Measurements from ENCODE around the gene JMJD1C.
"Not testable (repeated sequence)": the region's sequence is repeated elsewhere in the genome, so short reads cannot be mapped to it uniquely, and the experiment has no call there.

JMJD1C gene

GRCh38 chr10:63308628-63309027 is 157.1 kb downstream of the JMJD1C start:
- H3K4me3 ChIP-seq (ENCODE audit: low read depth in 1 of 2, low read length in 2 of 2) = no peak overlapping the region
- no peak overlapping the region for H3K27ac ChIP-seq (ENCODE audit: low read length)
- H3K27me3 ChIP-seq (ENCODE audit: low read depth, low read length) = no peaks in the 10 kb centered on the region
- no peaks in the 10 kb centered on the region for H3K9me3 ChIP-seq (ENCODE audit: control insufficient read depth in 1 of 2, low read length in 2 of 2)
- H3K36me3 ChIP-seq (ENCODE audit: control insufficient read depth in 1 of 2, insufficient read depth in 2 of 2, low read length in 2 of 2) = no peaks in the 10 kb centered on the region
- peaks cover 0 to 3% of the 10 kb centered on the region in 2 donors for H3K4me1 ChIP-seq (ENCODE audit: control insufficient read depth in 1 of 2, insufficient read depth in 2 of 2, low read length in 2 of 2)

DNA sequence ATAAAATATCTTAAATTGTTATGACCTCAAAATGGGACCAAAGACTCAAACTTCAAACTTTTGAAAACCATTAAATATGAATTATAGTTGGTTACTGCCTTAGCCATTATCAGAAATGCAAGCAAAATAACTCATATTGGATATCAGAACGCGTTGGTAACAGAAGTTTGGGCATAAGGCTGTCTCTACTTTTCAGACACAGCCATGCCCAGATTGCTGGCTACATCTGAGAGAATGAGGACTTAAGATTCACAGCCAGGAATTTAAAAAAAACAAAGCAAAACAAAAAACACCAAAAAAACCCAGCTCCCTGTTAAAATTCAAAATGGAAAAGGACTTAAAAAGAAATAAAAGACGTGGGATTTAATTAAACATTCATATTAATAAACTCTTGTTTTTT is 161.6 kb downstream of the JMJD1C start:
- H3K4me1 ChIP-seq (ENCODE audit: control insufficient read depth in 1 of 2, insufficient read depth in 2 of 2, low read length in 2 of 2) = peaks cover 0 to 3% of the 10 kb centered on the region in 2 donors
- no peaks in the 10 kb centered on the region for H3K36me3 ChIP-seq (ENCODE audit: control insufficient read depth in 1 of 2, insufficient read depth in 2 of 2, low read length in 2 of 2)
- H3K4me3 ChIP-seq (ENCODE audit: low read depth in 1 of 2, low read length in 2 of 2) = no peak overlapping the region
- H3K27me3 ChIP-seq (ENCODE audit: low read depth, low read length) = no peaks in the 10 kb centered on the region
- no peaks in the 10 kb centered on the region for H3K9me3 ChIP-seq (ENCODE audit: control insufficient read depth in 1 of 2, low read length in 2 of 2)
- H3K27ac ChIP-seq (ENCODE audit: low read length) = no peak overlapping the region

GRCh38 chr10:63300801-63301200 is 165.0 kb downstream of the JMJD1C start:
- no peaks in the 10 kb centered on the region for H3K9me3 ChIP-seq (ENCODE audit: control insufficient read depth in 1 of 2, low read length in 2 of 2)
- H3K36me3 ChIP-seq (ENCODE audit: control insufficient read depth in 1 of 2, insufficient read depth in 2 of 2, low read length in 2 of 2) = no peaks in the 10 kb centered on the region
- H3K4me1 ChIP-seq (ENCODE audit: control insufficient read depth in 1 of 2, insufficient read depth in 2 of 2, low read length in 2 of 2) = no peaks in the 10 kb centered on the region
- H3K27ac ChIP-seq (ENCODE audit: low read length) = no peak overlapping the region
- no peak overlapping the region for H3K4me3 ChIP-seq (ENCODE audit: low read depth in 1 of 2, low read length in 2 of 2)
- no peaks in the 10 kb centered on the region for H3K27me3 ChIP-seq (ENCODE audit: low read depth, low read length)

- Histone ChIP-seq H3K27ac (ENCODE audit: low read length) (no peak overlapping the region), H3K4me3 (ENCODE audit: low read depth in 1 of 2, low read length in 2 of 2) (no peak overlapping the region), H3K27me3 (ENCODE audit: low read depth, low read length) (no peaks in the 10 kb centered on the region), H3K9me3 (ENCODE audit: control insufficient read depth in 1 of 2, low read length in 2 of 2) (no peaks in the 10 kb centered on the region), H3K36me3 (ENCODE audit: control insufficient read depth in 1 of 2, insufficient read depth in 2 of 2, low read length in 2 of 2) (no peaks in the 10 kb centered on the region), H3K4me1 (ENCODE audit: control insufficient read depth in 1 of 2, insufficient read depth in 2 of 2, low read length in 2 of 2) (no peaks in the 10 kb centered on the region)
These were observed 167.8 kb downstream of the JMJD1C start for GRCh38 chr10:63297941-63298340.

DNA sequence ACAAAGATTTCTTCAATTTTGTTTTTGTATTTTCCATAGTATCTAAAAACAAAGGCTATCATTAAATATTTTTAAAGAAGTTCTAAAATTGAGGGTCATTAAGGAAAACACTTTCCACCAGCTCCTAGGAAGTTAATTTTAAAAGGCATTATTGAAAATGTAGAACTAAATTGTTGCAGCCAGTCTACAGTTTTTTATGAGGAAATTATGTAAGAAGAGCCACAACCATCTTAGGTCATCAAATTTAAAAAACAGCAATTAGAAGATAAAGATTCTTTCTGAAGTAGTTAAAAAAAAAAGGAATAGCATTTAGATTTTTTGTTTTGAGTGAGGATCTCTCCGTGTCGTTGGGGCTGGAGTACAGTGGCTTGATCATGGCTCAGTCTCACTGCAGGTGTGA is 171.0 kb downstream of the JMJD1C start:
- Histone ChIP-seq H3K9me3 (ENCODE audit: control insufficient read depth in 1 of 2, low read length in 2 of 2) (no peaks in the 10 kb centered on the region), H3K4me3 (ENCODE audit: low read depth in 1 of 2, low read length in 2 of 2) (no peak overlapping the region), H3K27ac (ENCODE audit: low read length) (no peak overlapping the region), H3K36me3 (ENCODE audit: control insufficient read depth in 1 of 2, insufficient read depth in 2 of 2, low read length in 2 of 2) (no peaks in the 10 kb centered on the region), H3K4me1 (ENCODE audit: control insufficient read depth in 1 of 2, insufficient read depth in 2 of 2, low read length in 2 of 2) (no peaks in the 10 kb centered on the region), H3K27me3 (ENCODE audit: low read depth, low read length) (no peaks in the 10 kb centered on the region)

- H3K27ac ChIP-seq (ENCODE audit: low read length); H3K4me3 ChIP-seq (ENCODE audit: low read depth in 1 of 2, low read length in 2 of 2); H3K4me1 ChIP-seq (ENCODE audit: control insufficient read depth in 1 of 2, insufficient read depth in 2 of 2, low read length in 2 of 2); H3K36me3 ChIP-seq (ENCODE audit: control insufficient read depth in 1 of 2, insufficient read depth in 2 of 2, low read length in 2 of 2); H3K27me3 ChIP-seq (ENCODE audit: low read depth, low read length); H3K9me3 ChIP-seq (ENCODE audit: control insufficient read depth in 1 of 2, low read length in 2 of 2): not testable (repeated sequence)
These were observed 172.9 kb downstream of the JMJD1C start for GRCh38 chr10:63292847-63293246.

DNA sequence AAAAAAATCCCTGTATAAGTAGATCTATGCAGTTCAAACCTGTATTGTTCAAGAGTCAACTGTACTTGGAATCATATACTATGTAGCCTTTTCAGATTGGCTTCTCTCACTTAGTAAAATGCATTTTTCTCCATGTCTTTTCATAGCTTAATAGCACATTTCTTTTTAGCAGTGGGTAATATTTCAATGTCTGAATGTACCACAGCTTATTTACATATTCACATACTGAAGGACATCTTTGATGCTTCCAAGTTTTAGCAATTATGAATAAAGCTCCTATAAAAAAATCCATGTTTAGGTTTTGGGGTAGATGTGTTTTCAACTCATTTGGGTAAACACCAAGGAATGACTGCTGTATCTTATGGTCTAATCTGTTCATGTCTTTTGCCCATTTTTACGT is 177.6 kb downstream of the JMJD1C start:
- Histone ChIP-seq H3K27me3 (ENCODE audit: low read depth, low read length) (no peaks in the 10 kb centered on the region), H3K27ac (ENCODE audit: low read length) (no peak overlapping the region), H3K36me3 (ENCODE audit: control insufficient read depth in 1 of 2, insufficient read depth in 2 of 2, low read length in 2 of 2) (no peaks in the 10 kb centered on the region), H3K4me1 (ENCODE audit: control insufficient read depth in 1 of 2, insufficient read depth in 2 of 2, low read length in 2 of 2) (no peaks in the 10 kb centered on the region), H3K9me3 (ENCODE audit: control insufficient read depth in 1 of 2, low read length in 2 of 2) (no peaks in the 10 kb centered on the region), H3K4me3 (ENCODE audit: low read depth in 1 of 2, low read length in 2 of 2) (no peak overlapping the region)

DNA sequence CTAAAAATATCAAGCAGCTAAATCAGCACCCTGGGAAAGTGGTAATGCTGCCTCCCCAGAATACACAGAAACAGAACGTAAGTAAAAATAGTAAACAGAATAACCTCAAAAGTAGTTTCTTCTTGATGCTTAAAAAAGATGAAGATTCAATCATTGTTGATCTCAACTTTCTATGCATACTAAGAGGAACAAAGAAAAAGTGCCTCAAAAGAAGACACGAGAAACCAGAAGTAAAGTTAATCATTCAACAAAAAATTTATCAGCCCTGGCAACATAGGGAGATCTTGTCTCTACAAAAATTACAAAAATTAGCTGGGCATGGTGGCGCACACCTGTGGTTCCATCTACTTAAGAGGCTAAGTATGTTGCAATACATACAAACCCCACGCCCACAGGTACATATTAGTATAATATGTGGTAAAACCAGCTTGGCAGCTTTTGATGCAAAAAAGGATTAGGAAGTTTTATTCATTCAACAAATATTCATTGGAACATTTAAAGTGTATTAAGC is 179.0 kb downstream of the JMJD1C start:
- H3K4me3 ChIP-seq (ENCODE audit: low read depth in 1 of 2, low read length in 2 of 2) = no peak overlapping the region
- no peaks in the 10 kb centered on the region for H3K27me3 ChIP-seq (ENCODE audit: low read depth, low read length)
- no peaks in the 10 kb centered on the region for H3K9me3 ChIP-seq (ENCODE audit: control insufficient read depth in 1 of 2, low read length in 2 of 2)
- no peaks in the 10 kb centered on the region for H3K36me3 ChIP-seq (ENCODE audit: control insufficient read depth in 1 of 2, insufficient read depth in 2 of 2, low read length in 2 of 2)
- H3K4me1 ChIP-seq (ENCODE audit: control insufficient read depth in 1 of 2, insufficient read depth in 2 of 2, low read length in 2 of 2) = no peaks in the 10 kb centered on the region
- no peak overlapping the region for H3K27ac ChIP-seq (ENCODE audit: low read length)

DNA sequence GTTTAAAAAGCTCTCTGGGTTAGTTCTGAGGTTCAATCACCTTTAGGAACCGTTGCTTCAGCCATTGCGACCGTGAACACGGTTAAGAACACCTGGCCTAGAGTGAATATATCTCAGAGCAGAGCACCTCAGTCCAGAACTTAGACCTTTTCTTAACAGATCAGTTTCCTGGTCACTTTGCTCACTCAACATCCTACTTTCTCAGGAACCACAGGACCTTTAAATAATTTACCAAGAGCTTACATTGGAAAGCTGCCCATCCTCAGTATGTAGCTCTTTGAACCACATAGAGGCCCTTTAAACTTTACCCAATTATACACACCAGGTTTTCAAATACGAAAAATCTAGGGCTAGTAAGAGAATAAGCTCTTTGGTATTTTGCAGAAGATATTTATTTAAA is 179.4 kb downstream of the JMJD1C start:
- no peaks in the 10 kb centered on the region for H3K9me3 ChIP-seq (ENCODE audit: control insufficient read depth in 1 of 2, low read length in 2 of 2)
- H3K4me1 ChIP-seq (ENCODE audit: control insufficient read depth in 1 of 2, insufficient read depth in 2 of 2, low read length in 2 of 2) = no peaks in the 10 kb centered on the region
- H3K36me3 ChIP-seq (ENCODE audit: control insufficient read depth in 1 of 2, insufficient read depth in 2 of 2, low read length in 2 of 2) = no peaks in the 10 kb centered on the region
- no peak overlapping the region for H3K4me3 ChIP-seq (ENCODE audit: low read depth in 1 of 2, low read length in 2 of 2)
- H3K27me3 ChIP-seq (ENCODE audit: low read depth, low read length) = no peaks in the 10 kb centered on the region
- H3K27ac ChIP-seq (ENCODE audit: low read length) = no peak overlapping the region

DNA sequence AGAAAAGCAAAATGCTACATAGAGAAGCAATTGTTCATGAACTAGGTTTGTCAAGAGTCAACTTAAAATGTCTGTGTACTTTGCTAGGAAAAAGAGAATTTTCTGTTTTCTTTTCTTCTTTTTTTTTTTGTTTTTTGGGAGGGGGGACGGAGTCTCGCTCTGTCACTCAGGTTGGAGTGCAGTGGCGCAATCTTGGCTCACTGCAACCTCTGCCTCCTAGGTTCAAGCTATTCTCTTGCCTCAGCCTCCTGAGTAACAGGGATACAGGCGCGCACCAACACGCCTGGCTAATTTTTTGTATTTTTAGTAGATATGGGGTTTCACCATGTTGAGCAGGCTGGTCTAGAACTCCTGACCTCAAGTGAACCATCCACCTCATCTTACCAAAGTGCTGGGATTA is 181.9 kb downstream of the JMJD1C start:
- not testable (repeated sequence) for H3K9me3 ChIP-seq (ENCODE audit: control insufficient read depth in 1 of 2, low read length in 2 of 2); H3K4me3 ChIP-seq (ENCODE audit: low read depth in 1 of 2, low read length in 2 of 2); H3K27me3 ChIP-seq (ENCODE audit: low read depth, low read length); H3K36me3 ChIP-seq (ENCODE audit: control insufficient read depth in 1 of 2, insufficient read depth in 2 of 2, low read length in 2 of 2); H3K27ac ChIP-seq (ENCODE audit: low read length); H3K4me1 ChIP-seq (ENCODE audit: control insufficient read depth in 1 of 2, insufficient read depth in 2 of 2, low read length in 2 of 2)

GRCh38 chr10:63283093-63283492 is 182.7 kb downstream of the JMJD1C start:
- H3K27ac ChIP-seq (ENCODE audit: low read length) = no peak overlapping the region
- no peak overlapping the region for H3K4me3 ChIP-seq (ENCODE audit: low read depth in 1 of 2, low read length in 2 of 2)
- H3K27me3 ChIP-seq (ENCODE audit: low read depth, low read length) = no peaks in the 10 kb centered on the region
- H3K36me3 ChIP-seq (ENCODE audit: control insufficient read depth in 1 of 2, insufficient read depth in 2 of 2, low read length in 2 of 2) = no peaks in the 10 kb centered on the region
- no peaks in the 10 kb centered on the region for H3K4me1 ChIP-seq (ENCODE audit: control insufficient read depth in 1 of 2, insufficient read depth in 2 of 2, low read length in 2 of 2)
- no peaks in the 10 kb centered on the region for H3K9me3 ChIP-seq (ENCODE audit: control insufficient read depth in 1 of 2, low read length in 2 of 2)

DNA sequence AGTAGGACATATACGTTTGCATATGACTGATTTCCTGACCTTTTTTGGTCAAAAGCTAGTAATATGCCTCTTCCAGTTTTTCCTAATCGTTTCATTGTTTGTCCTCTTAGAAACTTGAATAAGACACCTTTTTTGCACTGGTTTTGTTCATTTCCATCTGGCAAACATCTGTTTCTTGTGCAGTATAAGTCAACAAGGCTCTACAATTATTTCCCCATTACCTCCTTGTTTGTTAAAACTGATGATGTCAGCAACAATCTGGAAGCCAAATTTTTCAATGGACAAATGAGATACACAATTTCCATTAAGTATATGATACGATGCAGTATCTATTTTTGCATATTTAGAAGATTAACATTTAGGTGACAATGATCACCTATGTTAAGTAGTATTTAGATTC is 183.8 kb downstream of the JMJD1C start:
- no peaks in the 10 kb centered on the region for H3K9me3 ChIP-seq (ENCODE audit: control insufficient read depth in 1 of 2, low read length in 2 of 2)
- no peaks in the 10 kb centered on the region for H3K36me3 ChIP-seq (ENCODE audit: control insufficient read depth in 1 of 2, insufficient read depth in 2 of 2, low read length in 2 of 2)
- no peaks in the 10 kb centered on the region for H3K4me1 ChIP-seq (ENCODE audit: control insufficient read depth in 1 of 2, insufficient read depth in 2 of 2, low read length in 2 of 2)
- no peak overlapping the region for H3K27ac ChIP-seq (ENCODE audit: low read length)
- no peaks in the 10 kb centered on the region for H3K27me3 ChIP-seq (ENCODE audit: low read depth, low read length)
- no peak overlapping the region for H3K4me3 ChIP-seq (ENCODE audit: low read depth in 1 of 2, low read length in 2 of 2)

All from muscle layer of duodenum (tissue), 2 donors.